Neural crest cell (in vitro differentiated cells): Measurements from ENCODE around the gene WBP11. TPM values are rescaled to one million over a fixed set of nuclear protein-coding genes. Genes with fewer than 3 reads are reported as not detected.

Experiments used
- total RNA-seq: library from RNA; stranded (reverse); gene quantifications from 2 replicates; pipeline ENCODE4 v1.2.1, GENCODE V29; 2021

WBP11 gene
- total RNA-seq, 1 donor from 2014 or later, result 101 TPM

Other genes starting within 250 kb of the WBP11 start
- gene PLBD1, start 235.6 kb downstream of the WBP11 start, total RNA-seq, result 3.5 and 5.0 TPM in 2 replicates
- not detected in 2 replicates for gene GUCY2C, start 106.9 kb downstream of the WBP11 start, total RNA-seq
- gene C12orf60, start 192 bp upstream of the WBP11 start, total RNA-seq, result 2.5 and 2.9 TPM in 2 replicates
- gene SMCO3, start 10.7 kb upstream of the WBP11 start, total RNA-seq, result not detected in 2 replicates
- not detected in 2 replicates for gene ART4, start 40.0 kb upstream of the WBP11 start, total RNA-seq
- not detected in 2 replicates for gene MGP, start 82.4 kb upstream of the WBP11 start, total RNA-seq
- gene ERP27, start 135.1 kb upstream of the WBP11 start, total RNA-seq, result not detected in 2 replicates
- 1.2 and 1.5 TPM in 2 replicates for gene ARHGDIB, start 158.1 kb upstream of the WBP11 start, total RNA-seq
- gene PDE6H, start 169.6 kb upstream of the WBP11 start, total RNA-seq, result not detected in 2 replicates